ENCODE results near the gene ZEB1. TPM values are rescaled to one million over a fixed set of nuclear protein-coding genes. Genes with fewer than 3 reads are reported as not detected.

ZEB1 gene
- total and polyA plus RNA-seq, 2 of the 8 experiments (the other 6 are each of a cell fraction or from before 2014, with no cell fraction given), result 0.08 to 0.15 TPM

GRCh38 chr10:31526178-31526577 is 207.2 kb downstream of the ZEB1 start (continued):
- TF ChIP-seq CTCF (IDR thresholded peaks at IDR 0.05; ENCODE audit: control extremely low read depth in 1 of 3, insufficient read depth in 1 of 3, low read depth in 1 of 3, low read length in 3 of 3) (no peak), CBX8 (IDR thresholded peaks at IDR 0.05; ENCODE audit: borderline replicate concordance, low read depth, low read length) (no peak), HDAC2 (IDR thresholded peaks at IDR 0.05; ENCODE audit: borderline replicate concordance in 1 of 2, low read depth in 2 of 2, low read length in 2 of 2) (no peak), JUND (IDR thresholded peaks at IDR 0.05; ENCODE audit: low read length) (no peak), TCF12 (IDR thresholded peaks at IDR 0.05; ENCODE audit: low read depth, low read length) (no peak), SP1 (IDR thresholded peaks at IDR 0.05; ENCODE audit: low read depth, low read length) (no peak), USF2 (IDR thresholded peaks at IDR 0.05; ENCODE audit: low read length) (no peak), FOSL1 (IDR thresholded peaks at IDR 0.05; ENCODE audit: insufficient read depth, low read depth, low read length) (no peak), SRF (IDR thresholded peaks at IDR 0.05; ENCODE audit: low read depth, low read length) (no peak), ATF3 (IDR thresholded peaks at IDR 0.05; ENCODE audit: insufficient read depth, low read depth, low read length) (no peak)
